GM18508 (cell line): ENCODE measurements around the gene KRT38.
"Not testable (repeated sequence)": the region's sequence is repeated elsewhere in the genome, so short reads cannot be mapped to it uniquely, and the experiment has no call there.

Experiments used
- ATAC-seq: cut with Tn5 transposase; IDR thresholded peaks from one replicate; pipeline ENCODE4 v1.9.1; 2021; ENCODE audit warnings: moderate number of reproducible peaks; ENCODE audit not compliant: insufficient read depth, unreplicated experiment

Gene KRT38

GRCh38 chr17:41428591-41429291, 12.0 kb downstream of the KRT38 start:
- no peak for ATAC-seq

- ATAC-seq = no peak
Observed at GRCh38 chr17:41424111-41424635, 16.6 kb downstream of the KRT38 start, which contains the start of gene KRT37. Gene KRT37 (minus strand): TSS chr17:41424585. CDS start chr17:41424523, 62 bp downstream.

GRCh38 chr17:41422586-41422985, 18.2 kb downstream of the KRT38 start:
- not testable (repeated sequence) for ATAC-seq

GRCh38 chr17:41421617-41422016, 19.2 kb downstream of the KRT38 start:
- ATAC-seq = no peak

- ATAC-seq = no peak
Observed at GRCh38 chr17:41421116-41421515, 19.7 kb downstream of the KRT38 start.

- ATAC-seq = no peak
Observed at GRCh38 chr17:41420134-41420533, 20.6 kb downstream of the KRT38 start.

- ATAC-seq = no peak
Observed at GRCh38 chr17:41419716-41420115, 21.1 kb downstream of the KRT38 start.

- ATAC-seq = no peak
Observed at GRCh38 chr17:41418116-41418860, 22.5 kb downstream of the KRT38 start.

- ATAC-seq = no peak
Observed at GRCh38 chr17:41417576-41418015, 23.2 kb downstream of the KRT38 start.

- no peak for ATAC-seq
Observed at GRCh38 chr17:41417127-41417526, 23.7 kb downstream of the KRT38 start.

- ATAC-seq = no peak
Observed at GRCh38 chr17:41416479-41416878, 24.3 kb downstream of the KRT38 start.

- no peak for ATAC-seq
Observed at GRCh38 chr17:41415833-41416335, 24.9 kb downstream of the KRT38 start.

- no peak for ATAC-seq
Observed at GRCh38 chr17:41415411-41415810, 25.4 kb downstream of the KRT38 start.

GRCh38 chr17:41413982-41414381, 26.8 kb downstream of the KRT38 start:
- no peak for ATAC-seq

GRCh38 chr17:41413353-41413957, 27.3 kb downstream of the KRT38 start:
- ATAC-seq = no peak

- ATAC-seq = no peak
Observed at GRCh38 chr17:41411072-41411840, 29.5 kb downstream of the KRT38 start.

- no peak for ATAC-seq
Observed at GRCh38 chr17:41407226-41407625, 33.6 kb downstream of the KRT38 start.

GRCh38 chr17:41406205-41406604, 34.6 kb downstream of the KRT38 start:
- ATAC-seq = no peak

GRCh38 chr17:41404024-41404671, 36.6 kb downstream of the KRT38 start:
- no peak for ATAC-seq
